ENCODE measurements around the gene PTPRD. TPM values are rescaled to one million over a fixed set of nuclear protein-coding genes. Genes with fewer than 3 reads are reported as not detected.

Gene PTPRD
- total RNA-seq, 1 donor from 2014 or later, result 109 TPM

- Mint-ChIP-seq H3K36me3 (no peaks in the 10 kb centered on the region), H3K4me3 (no peak overlapping the region), H3K9me3 (peaks cover 4% of the 10 kb centered on the region), H3K27ac (no peak overlapping the region), H3K4me1 (no peaks in the 10 kb centered on the region), H3K27me3 (ENCODE audit: low read depth) (no peaks in the 10 kb centered on the region)
- TF ChIP-seq, protein P1, sequence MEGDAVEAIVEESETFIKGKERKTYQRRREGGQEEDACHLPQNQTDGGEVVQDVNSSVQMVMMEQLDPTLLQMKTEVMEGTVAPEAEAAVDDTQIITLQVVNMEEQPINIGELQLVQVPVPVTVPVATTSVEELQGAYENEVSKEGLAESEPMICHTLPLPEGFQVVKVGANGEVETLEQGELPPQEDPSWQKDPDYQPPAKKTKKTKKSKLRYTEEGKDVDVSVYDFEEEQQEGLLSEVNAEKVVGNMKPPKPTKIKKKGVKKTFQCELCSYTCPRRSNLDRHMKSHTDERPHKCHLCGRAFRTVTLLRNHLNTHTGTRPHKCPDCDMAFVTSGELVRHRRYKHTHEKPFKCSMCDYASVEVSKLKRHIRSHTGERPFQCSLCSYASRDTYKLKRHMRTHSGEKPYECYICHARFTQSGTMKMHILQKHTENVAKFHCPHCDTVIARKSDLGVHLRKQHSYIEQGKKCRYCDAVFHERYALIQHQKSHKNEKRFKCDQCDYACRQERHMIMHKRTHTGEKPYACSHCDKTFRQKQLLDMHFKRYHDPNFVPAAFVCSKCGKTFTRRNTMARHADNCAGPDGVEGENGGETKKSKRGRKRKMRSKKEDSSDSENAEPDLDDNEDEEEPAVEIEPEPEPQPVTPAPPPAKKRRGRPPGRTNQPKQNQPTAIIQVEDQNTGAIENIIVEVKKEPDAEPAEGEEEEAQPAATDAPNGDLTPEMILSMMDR (IDR thresholded peaks at IDR 0.05; ENCODE audit: unreplicated experiment), result no peak
- DNase-seq (ENCODE audit: low spot score in 2 of 2, unreplicated experiment in 2 of 2), result no peak
Measured at GRCh38 chr9:10168241-10168640, 444.6 kb downstream of the PTPRD start.

DNA sequence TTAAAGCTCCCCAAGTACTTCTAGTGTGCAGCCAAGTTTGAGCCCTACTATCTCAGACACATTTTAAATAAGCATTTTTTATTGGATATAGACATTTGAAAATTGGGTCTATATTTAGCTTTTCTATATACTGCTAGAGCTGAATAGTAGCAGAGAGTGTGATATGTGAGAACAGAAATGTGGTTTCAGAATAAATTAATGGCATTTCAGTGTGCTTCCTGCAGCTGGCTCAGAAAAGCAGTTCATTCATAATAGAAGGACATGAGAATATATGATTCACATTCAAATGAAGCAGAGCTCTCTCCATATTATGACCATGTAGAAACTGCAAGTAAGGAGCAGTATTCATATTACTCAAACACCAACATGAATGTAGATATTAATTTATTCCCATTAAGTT is 464.0 kb downstream of the PTPRD start:
- Mint-ChIP-seq H3K9me3 (no peaks in the 10 kb centered on the region), H3K4me1 (no peaks in the 10 kb centered on the region), H3K36me3 (no peaks in the 10 kb centered on the region), H3K27me3 (ENCODE audit: low read depth) (no peaks in the 10 kb centered on the region), H3K4me3 (no peak overlapping the region), H3K27ac (no peak overlapping the region)
- TF ChIP-seq, protein P1 (IDR thresholded peaks at IDR 0.05; ENCODE audit: unreplicated experiment), result no peak
- no peak for DNase-seq (ENCODE audit: low spot score in 2 of 2, unreplicated experiment in 2 of 2)

DNA sequence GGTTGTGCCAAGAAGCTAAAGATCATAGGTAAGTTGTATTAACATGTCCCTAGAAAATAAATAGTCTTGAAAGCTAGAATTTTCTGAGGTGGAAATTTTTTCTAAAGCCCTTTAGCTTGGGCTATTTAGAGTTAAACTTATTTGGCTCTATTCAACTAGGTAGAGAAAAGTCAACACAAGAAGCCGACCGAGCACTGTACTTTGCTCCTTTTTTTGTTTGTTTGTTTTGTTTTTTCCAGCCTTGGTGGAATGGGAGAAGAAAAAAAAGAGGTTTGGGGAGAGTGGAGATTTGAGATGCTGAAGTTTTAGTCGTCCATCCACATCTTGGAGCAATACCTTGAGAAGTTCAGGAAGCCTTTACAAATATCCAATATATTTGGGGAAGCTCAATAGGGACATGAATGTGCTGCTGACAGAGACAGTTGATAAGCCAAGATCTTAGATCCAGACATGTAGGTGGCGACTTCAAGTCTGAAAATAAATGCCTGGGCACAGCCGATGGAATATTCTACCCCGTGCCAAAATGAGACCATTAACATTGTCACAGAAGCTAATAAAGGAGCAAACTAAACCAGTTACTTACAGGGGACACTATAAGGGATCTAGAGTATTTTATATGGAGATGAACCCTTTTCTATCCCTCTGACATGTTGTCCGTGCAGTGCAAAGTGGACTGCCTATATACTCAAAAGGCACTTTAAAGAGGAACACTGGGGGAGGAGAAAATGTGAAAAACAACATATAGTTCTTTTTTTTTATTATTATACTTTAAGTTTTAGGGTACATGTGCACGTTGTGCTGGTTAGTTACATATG is 466.1 kb downstream of the PTPRD start:
- H3K27ac Mint-ChIP-seq, result no peak overlapping the region
- H3K4me3 Mint-ChIP-seq, result no peak overlapping the region
- no peaks in the 10 kb centered on the region for H3K27me3 Mint-ChIP-seq (ENCODE audit: low read depth)
- DNase-seq (ENCODE audit: low spot score in 2 of 2, unreplicated experiment in 2 of 2), result no peak
- H3K4me1 Mint-ChIP-seq, result no peaks in the 10 kb centered on the region
- H3K36me3 Mint-ChIP-seq, result no peaks in the 10 kb centered on the region
- H3K9me3 Mint-ChIP-seq, result no peaks in the 10 kb centered on the region
- TF ChIP-seq, protein P1 (IDR thresholded peaks at IDR 0.05; ENCODE audit: unreplicated experiment), result no peak

DNA sequence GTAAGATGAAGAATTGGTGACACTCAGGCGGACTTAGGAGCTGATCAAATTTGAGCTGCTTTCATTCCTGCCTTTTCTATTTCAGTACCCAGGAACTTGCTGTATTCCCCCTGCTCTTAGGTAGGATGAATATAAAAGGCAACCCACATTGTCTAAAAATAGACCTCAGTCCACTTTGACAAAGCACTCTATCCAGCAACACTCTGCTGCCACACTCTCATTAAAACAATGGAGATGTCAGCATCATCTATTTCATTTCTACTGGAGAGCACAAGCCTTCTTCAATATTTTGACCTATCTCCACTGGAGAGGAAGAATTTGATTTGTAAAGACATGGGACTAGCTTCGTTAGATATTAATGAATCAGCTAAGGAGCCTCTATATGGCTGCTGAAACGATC is 468.4 kb downstream of the PTPRD start:
- DNase-seq (ENCODE audit: low spot score in 2 of 2, unreplicated experiment in 2 of 2), result no peak
- no peaks in the 10 kb centered on the region for H3K27me3 Mint-ChIP-seq (ENCODE audit: low read depth)
- H3K36me3 Mint-ChIP-seq, result no peaks in the 10 kb centered on the region
- peaks cover 9% of the 10 kb centered on the region for H3K9me3 Mint-ChIP-seq
- no peak overlapping the region for H3K4me3 Mint-ChIP-seq
- no peaks in the 10 kb centered on the region for H3K4me1 Mint-ChIP-seq
- no peak overlapping the region for H3K27ac Mint-ChIP-seq
- TF ChIP-seq, protein P1 (IDR thresholded peaks at IDR 0.05; ENCODE audit: unreplicated experiment), result no peak

GRCh38 chr9:10135553-10135952 is 477.2 kb downstream of the PTPRD start:
- no peak overlapping the region for H3K4me3 Mint-ChIP-seq
- peaks cover 28% of the 10 kb centered on the region for H3K9me3 Mint-ChIP-seq
- no peaks in the 10 kb centered on the region for H3K4me1 Mint-ChIP-seq

More at GRCh38 chr9:10135553-10135952, 477.2 kb downstream of the PTPRD start:
- no peaks in the 10 kb centered on the region for H3K36me3 Mint-ChIP-seq
- H3K27me3 Mint-ChIP-seq (ENCODE audit: low read depth), result no peaks in the 10 kb centered on the region
- DNase-seq (ENCODE audit: low spot score in 2 of 2, unreplicated experiment in 2 of 2), result no peak
- H3K27ac Mint-ChIP-seq, result no peak overlapping the region
- TF ChIP-seq, protein P1 (IDR thresholded peaks at IDR 0.05; ENCODE audit: unreplicated experiment), result no peak

All from mesothelial cell of epicardium (in vitro differentiated cells).